Measurements from ENCODE around the gene PBX4.

- TF ChIP-seq JUNB (IDR thresholded peaks at IDR 0.05; ENCODE audit: unreplicated experiment) = no peak
- no peak for TF ChIP-seq CREB1 (CRISPR knock-in tag; IDR thresholded peaks at IDR 0.05; ENCODE audit: low read depth)
- no peak for TF ChIP-seq POLR2AphosphoS5 (IDR thresholded peaks at IDR 0.05; ENCODE audit: low read depth)
- no peak for TF ChIP-seq ZNF331 (CRISPR knock-in tag; IDR thresholded peaks at IDR 0.05; ENCODE audit: low read depth)
- no peak for TF ChIP-seq CTCF (conservative IDR thresholded peaks at IDR 0.05; ENCODE audit: low read depth in 2 of 2)
- TF ChIP-seq REST (IDR thresholded peaks at IDR 0.05; ENCODE audit: unreplicated experiment) = no peak
Measured at GRCh38 chr19:19543640-19544039, 74.8 kb downstream of the PBX4 start.

All from GM23338 (cell line).